Measurements from ENCODE around the gene DNASE1. TPM values are rescaled to one million over a fixed set of nuclear protein-coding genes. Genes with fewer than 3 reads are reported as not detected.

DNASE1 gene
- total RNA-seq, 1 donor from 2014 or later, result 16.2 TPM

- TF ChIP-seq CTCF (IDR thresholded peaks at IDR 0.05; ENCODE audit: insufficient read depth, low read depth, low read length), result no peak
- TF ChIP-seq EZH2 (IDR thresholded peaks at IDR 0.05; ENCODE audit: insufficient read depth, low read length), result no peak
- H3K27me3 Mint-ChIP-seq (ENCODE audit: low read depth, unreplicated experiment), result no peaks in the 10 kb centered on the region
- peaks cover 17% of the 10 kb centered on the region for H3K4me1 Mint-ChIP-seq (ENCODE audit: low read depth, unreplicated experiment)
- H3K4me2 ChIP-seq (ENCODE audit: low read length), result no peak overlapping the region
- peaks cover 32% of the 10 kb centered on the region for H4K20me1 ChIP-seq (ENCODE audit: insufficient read depth, low read length)
- H3K27ac Mint-ChIP-seq (ENCODE audit: unreplicated experiment), result no peak overlapping the region
- no peak overlapping the region for H3K27ac ChIP-seq (ENCODE audit: low read depth, low read length)
- no peaks in the 10 kb centered on the region for H3K27me3 ChIP-seq (ENCODE audit: insufficient read depth, low read length)
- FAIRE-seq (no peak), DNase-seq (ENCODE audit: low read depth) (no peak)
- no peaks in the 10 kb centered on the region for H3K36me3 ChIP-seq (ENCODE audit: insufficient read depth, low read length)
- no peak overlapping the region for H3K9ac ChIP-seq (ENCODE audit: low read length)
- no peak overlapping the region for H2AFZ ChIP-seq (ENCODE audit: low read depth, low read length)
- H3K4me1 ChIP-seq (ENCODE audit: insufficient read depth, low read length), result peaks cover 9% of the 10 kb centered on the region
- no peak overlapping the region for H3K4me3 ChIP-seq (ENCODE audit: insufficient read depth, low read depth, low read length)
- H3K4me3 Mint-ChIP-seq (ENCODE audit: unreplicated experiment), result no peak overlapping the region
- no peaks in the 10 kb centered on the region for H3K9me3 ChIP-seq (ENCODE audit: insufficient read depth, low read depth, low read length)
- peaks cover 26% of the 10 kb centered on the region for H3K79me2 ChIP-seq (ENCODE audit: insufficient read depth, low read length)
- H3K36me3 Mint-ChIP-seq (ENCODE audit: low read depth, unreplicated experiment), result peaks cover 18% of the 10 kb centered on the region
- H3K9me3 Mint-ChIP-seq (ENCODE audit: unreplicated experiment), result no peaks in the 10 kb centered on the region
These were observed 39.6 kb downstream of the DNASE1 start for GRCh38 chr16:3694051-3694450.

DNA sequence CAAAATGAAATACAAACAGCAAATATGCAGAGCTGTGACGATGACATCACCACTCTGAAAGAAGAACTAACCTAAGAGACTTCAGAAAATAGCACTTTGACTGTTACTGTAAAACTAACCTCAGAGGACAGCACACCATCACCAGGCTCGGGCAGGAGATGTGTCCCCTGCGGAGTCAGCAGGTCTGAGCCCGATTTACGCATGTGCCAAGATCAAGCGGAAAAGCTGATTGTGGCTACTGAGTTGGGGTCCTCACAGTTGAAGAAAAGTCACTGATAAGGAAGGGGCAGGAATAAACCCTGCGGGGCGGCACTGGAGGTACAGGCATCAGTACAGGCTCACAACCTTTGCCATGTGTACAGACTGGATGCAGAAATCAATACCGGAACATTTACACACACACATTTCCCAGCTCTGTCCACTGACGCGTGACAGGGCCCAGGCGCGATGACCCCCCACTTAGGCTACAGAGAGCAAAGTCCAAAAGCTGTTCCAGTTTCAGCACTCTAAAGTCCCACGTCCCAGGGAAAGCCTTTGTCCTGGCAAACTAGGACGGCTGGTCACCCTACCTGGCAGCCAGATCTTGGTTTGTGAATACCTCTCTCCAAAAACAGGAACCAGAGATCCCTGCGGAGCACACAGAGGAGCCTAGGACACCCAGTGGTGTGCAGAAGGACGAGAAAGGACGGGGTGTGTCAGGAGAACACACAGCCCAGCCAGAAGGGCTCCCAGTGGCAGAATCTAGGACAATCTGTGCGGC, 41.3 kb downstream of the DNASE1 start:
- Histone ChIP-seq H3K27me3 (ENCODE audit: insufficient read depth, low read length) (no peaks in the 10 kb centered on the region), H3K4me1 (ENCODE audit: insufficient read depth, low read length) (peaks cover 2% of the 10 kb centered on the region), H2AFZ (ENCODE audit: low read depth, low read length) (no peak overlapping the region), H3K9ac (ENCODE audit: low read length) (no peak overlapping the region), H3K9me3 (ENCODE audit: insufficient read depth, low read depth, low read length) (no peaks in the 10 kb centered on the region), H3K79me2 (ENCODE audit: insufficient read depth, low read length) (peaks cover 26% of the 10 kb centered on the region), H3K27ac (ENCODE audit: low read depth, low read length) (no peak overlapping the region), H3K4me2 (ENCODE audit: low read length) (no peak overlapping the region), H3K4me3 (ENCODE audit: insufficient read depth, low read depth, low read length) (no peak overlapping the region), H3K36me3 (ENCODE audit: insufficient read depth, low read length) (no peaks in the 10 kb centered on the region), H4K20me1 (ENCODE audit: insufficient read depth, low read length) (peaks cover 29% of the 10 kb centered on the region)
- Mint-ChIP-seq H3K27me3 (ENCODE audit: low read depth, unreplicated experiment) (no peaks in the 10 kb centered on the region), H3K36me3 (ENCODE audit: low read depth, unreplicated experiment) (peaks cover 14% of the 10 kb centered on the region), H3K9me3 (ENCODE audit: unreplicated experiment) (no peaks in the 10 kb centered on the region), H3K4me3 (ENCODE audit: unreplicated experiment) (no peak overlapping the region), H3K27ac (ENCODE audit: unreplicated experiment) (no peak overlapping the region), H3K4me1 (ENCODE audit: low read depth, unreplicated experiment) (peaks cover 13% of the 10 kb centered on the region)
- FAIRE-seq (no peak), DNase-seq (ENCODE audit: low read depth) (no peak)
- TF ChIP-seq CTCF (IDR thresholded peaks at IDR 0.05; ENCODE audit: insufficient read depth, low read depth, low read length) (no peak), EZH2 (IDR thresholded peaks at IDR 0.05; ENCODE audit: insufficient read depth, low read length) (no peak)
